ENCODE results near the gene TMED7. TPM values are rescaled to one million over a fixed set of nuclear protein-coding genes. Genes with fewer than 3 reads are reported as not detected.

The TMED7 gene
- total RNA-seq (2021; fragmentation: NEBNext Ultra II Directional; extraction: Animal tissue kit (Norgen Biotek cat#: 25700)) (72.8 and 75.2 TPM in 2 replicates), polyA plus RNA-seq (2011; rRNA removed) (43.8 and 83.0 TPM in 2 replicates), polyA minus RNA-seq (2011; rRNA and poly(A)+ RNA removed) (26.3 and 33.2 TPM in 2 replicates)
- 38.7 TPM for polyA plus RNA-seq (2011; cell fraction: cytosol; rRNA removed)
- 64.8 TPM for polyA plus RNA-seq (2011; cell fraction: nucleus; rRNA removed)
- polyA plus RNA-seq (2012, experiment 1 of 2): 26.1 to 30.6 TPM (median 28.5 TPM) in 4 replicates
- 3.8 TPM for polyA plus RNA-seq (2012, experiment 2 of 2)
- 51.9 TPM for polyA plus RNA-seq (2013, experiment 1 of 2)
- polyA plus RNA-seq (2013, experiment 2 of 2): 57.4 TPM
- polyA minus RNA-seq (2011; cell fraction: cytosol; rRNA and poly(A)+ RNA removed): 64.7 TPM
- polyA minus RNA-seq (2011; cell fraction: nucleus; rRNA and poly(A)+ RNA removed): 41.7 TPM
- long read RNA-seq, experiment 1, transcript TMED7-201 (3 exons, 3,757 nt): major isoform, 36 of 85 reads
- long read RNA-seq, experiment 1, partial matches to known transcripts: 48 of 85 reads
- long read RNA-seq, experiment 1, other reads (novel, unspliced or antisense): 1 of 85 reads
- long read RNA-seq, experiment 2: 0 reads

DNA sequence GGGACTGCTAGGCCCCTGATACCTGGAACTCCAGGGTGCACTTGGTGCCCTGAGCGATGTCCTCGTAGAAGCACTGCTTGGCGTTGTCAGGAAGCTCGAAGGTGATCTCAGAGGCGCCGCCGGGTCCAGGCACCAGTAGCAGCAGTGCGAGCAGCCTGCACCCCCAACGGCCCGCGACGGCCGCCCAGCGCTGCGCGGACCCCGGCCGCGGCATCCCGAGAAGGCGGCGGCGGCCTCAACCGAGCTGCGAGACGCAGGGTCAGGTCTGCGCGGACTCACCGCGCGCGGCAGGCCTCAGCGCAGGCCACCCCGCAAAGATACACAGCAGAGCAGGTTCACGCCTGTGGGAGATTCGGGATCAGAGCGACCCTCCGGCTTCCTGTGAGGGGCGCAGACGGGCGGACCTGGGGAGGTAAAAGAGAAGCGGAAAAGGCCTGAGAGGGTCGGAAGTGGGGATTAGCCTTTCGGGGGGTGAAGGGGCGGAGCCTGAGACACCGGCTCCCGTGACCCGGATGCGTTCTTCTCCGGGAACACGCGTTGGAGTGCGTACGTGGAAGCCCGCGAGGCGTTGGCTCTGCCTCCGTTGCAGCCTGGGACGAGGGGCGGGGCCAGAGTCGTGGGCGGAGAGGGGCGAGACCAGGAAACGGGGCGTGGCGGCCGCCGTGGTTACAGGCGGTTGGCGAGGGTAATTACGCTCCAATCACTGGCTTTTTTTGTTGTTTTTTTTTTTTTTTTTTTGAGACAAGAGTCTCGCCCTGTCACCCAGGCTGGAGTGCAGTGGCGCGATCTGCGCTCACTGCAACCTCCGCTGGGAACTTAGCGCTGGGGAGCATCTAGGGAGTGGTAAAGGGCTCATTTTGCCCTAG, at the start of gene TMED7:
Gene TMED7 (minus strand): TSS at position 458 of the 866 bp plus-strand sequence. CDS start 244 bp downstream, at position 214.
- Histone ChIP-seq H2BK120ac (replicated peaks; ENCODE audit: low read depth, low read length) (no peak within 1 kb of the TSS), H2AFZ (ENCODE audit: low read length) (peak within 1 kb of the TSS; percentile 82; the same call in 1 of the 2 replicates), H3K9me3 (ENCODE audit: insufficient read depth in 2 of 2, low read depth in 1 of 2, low read length in 1 of 2) (no peaks in the 10 kb centered on the region), H2BK5ac (ENCODE audit: low read depth, low read length) (peak within 1 kb of the TSS; percentile 77), H3K79me1 (ENCODE audit: low read depth, low read length) (peaks cover 2% of the 10 kb centered on the region; the same call in 1 of the 2 replicates), H3K23me2 (ENCODE audit: low read depth, low read length) (peaks cover 6% of the 10 kb centered on the region; the same call in 1 of the 2 replicates), H3K27me3 (replicated peaks in 1 of 4; ENCODE audit: control insufficient read depth in 3 of 4, extremely low read depth in 1 of 4, insufficient read depth in 3 of 4, low read length in 3 of 4) (no peaks in the 10 kb centered on the region), H2BK12ac (ENCODE audit: low read depth, low read length) (no peak within 1 kb of the TSS), H4K20me1 (replicated peaks in 1 of 2; ENCODE audit: control insufficient read depth in 1 of 2, insufficient read depth in 2 of 2, low read length in 2 of 2) (peaks cover 4 to 8% of the 10 kb centered on the region in 2 experiments), H3K56ac (replicated peaks; ENCODE audit: insufficient read length, low read depth, low read length) (no peak within 1 kb of the TSS), H3K9ac (replicated peaks in 1 of 4; ENCODE audit: extremely low read depth in 1 of 4, low read depth in 3 of 4, low read length in 3 of 4) (peak within 1 kb of the TSS; percentile 46 to 86 (median 76)), H3K4ac (replicated peaks; ENCODE audit: insufficient read length, low read depth, low read length) (peak within 1 kb of the TSS; percentile 53), H4K5ac (ENCODE audit: insufficient read length, low read depth, low read length) (peak within 1 kb of the TSS; percentile 88), H3K14ac (ENCODE audit: insufficient read length) (no peak within 1 kb of the TSS), H2AK5ac (ENCODE audit: low read depth, low read length) (no peak within 1 kb of the TSS), H3K4me1 (replicated peaks in 1 of 4; ENCODE audit: control insufficient read depth in 3 of 4, insufficient read depth in 4 of 4, low read length in 3 of 4) (no peaks in the 10 kb centered on the region; a peak in 2 of 7 replicates), H4K91ac (replicated peaks; ENCODE audit: insufficient read length, low read length) (peak within 1 kb of the TSS; percentile 82), H2BK15ac (ENCODE audit: low read length) (no peak within 1 kb of the TSS; the same call in 1 of the 2 replicates), H3K23ac (ENCODE audit: insufficient read length) (no peak within 1 kb of the TSS), H2BK20ac (ENCODE audit: low read length) (no peak within 1 kb of the TSS), H3K27ac (ENCODE audit: low read depth, low read length) (peak within 1 kb of the TSS; percentile 30; the same call in 1 of the 2 replicates), H3K4me2 (ENCODE audit: insufficient read depth in 1 of 2, low read depth in 2 of 2, low read length in 2 of 2) (peak within 1 kb of the TSS; percentile 66 to 86), H3K18ac (ENCODE audit: extremely low read depth, low read length) (no peak within 1 kb of the TSS; the same call in 1 of the 2 replicates), H3K4me3 (ENCODE audit: extremely low read depth in 1 of 4, insufficient read depth in 2 of 4, low read depth in 3 of 4, low read length in 4 of 4) (peak within 1 kb of the TSS; percentile 86 to 96 (median 94)), H3K36me3 (ENCODE audit: control insufficient read depth in 2 of 4, insufficient read depth in 4 of 4, low read length in 3 of 4) (peaks cover 0 to 3% (median 0%) of the 10 kb centered on the region in 4 experiments; a peak in 1 of 8 replicates), H3K79me2 (ENCODE audit: control insufficient read depth in 1 of 2, insufficient read depth in 2 of 2, low read length in 2 of 2) (peaks cover 7 to 55% of the 10 kb centered on the region in 2 experiments), H4K8ac (ENCODE audit: extremely low read depth, insufficient read depth, low read length) (peak within 1 kb of the TSS; percentile 73)
- 1% methylated on average over 72 of the region's 77 CpGs; no CpG with 5 or more reads in 1 of the 2 experiments for WGBS, 2 experiments (ENCODE audit: extremely low coverage in 1 of 2, insufficient coverage in 1 of 2, insufficient read length in 1 of 2, insufficient replicate concordance in 2 of 2, low coverage in 1 of 2, low lambda C conversion rate in 2 of 2, missing lambda C conversion rate in 1 of 2)
- POLR2A ChIA-PET (ENCODE audit: partially characterized antibody): interaction anchor here (0.9 to 2.4 kb wide), 6 partner anchors 61 to 330 kb away, joined by 3 to 11 read pairs (median 4); partner anchors contain the start of genes AP3S1, ATG12, CCDC112 and CDO1
- CTCF ChIA-PET (ENCODE audit: partially characterized antibody): interaction anchor here (0.6 to 1.6 kb wide), 5 partner anchors 10 to 445 kb away, joined by 3 to 7 read pairs (median 4); no protein-coding TSS in a partner anchor
- DNase-seq (ENCODE audit: low read depth in 1 of 2, low spot score in 2 of 2): peak; percentile 85 to 95
- no peak for FAIRE-seq
- TF ChIP-seq SIX5 (IDR thresholded peaks at IDR 0.05; ENCODE audit: low read depth, low read length): no peak
- TF ChIP-seq KDM5A (IDR thresholded peaks at IDR 0.05; ENCODE audit: low read length): no peak
- no peak; a peak in 1 of 3 replicates for TF ChIP-seq POLR2A (IDR thresholded peaks at IDR 0.05; ENCODE audit: control extremely low read depth in 1 of 2, low read depth in 2 of 2, low read length in 2 of 2)
- TF ChIP-seq TBP (IDR thresholded peaks at IDR 0.05; ENCODE audit: low read depth, low read length): peak; percentile 67; the same call in 1 of the 2 replicates
- TF ChIP-seq ASH2L (IDR thresholded peaks at IDR 0.05; ENCODE audit: low read length): peak; percentile 99
- TF ChIP-seq SRF (IDR thresholded peaks at IDR 0.05; ENCODE audit: low read depth, low read length): no peak
- TF ChIP-seq PHF8 (conservative IDR thresholded peaks at IDR 0.05; ENCODE audit: low read depth, low read length): peak; percentile 74
- peak; percentile 68; the same call in 1 of the 2 replicates for TF ChIP-seq EGR1 (IDR thresholded peaks at IDR 0.05; ENCODE audit: borderline replicate concordance, low read depth, low read length)
- no peak for TF ChIP-seq CTBP2 (IDR thresholded peaks at IDR 0.05; ENCODE audit: borderline replicate concordance, insufficient read depth, insufficient read length, low read length)
